KOPT-K1 (cell line): ENCODE results near the gene KRT77.
"Not testable (repeated sequence)": the region's sequence is repeated elsewhere in the genome, so short reads cannot be mapped to it uniquely, and the experiment has no call there.

Experiments
- H3K27ac ChIP-seq: fragments of 200-600 bp; sonication (generic); 2 replicates; pipeline ENCODE4 v1.5.1; 2016; ENCODE audit warnings: antibody characterized with exemption, mild to moderate bottlenecking, low read depth, low read length; ENCODE audit not compliant: poor library complexity, severe bottlenecking
- H3K36me3 ChIP-seq: fragments of 200-600 bp; sonication (generic); 2 replicates; pipeline ENCODE4 v1.5.1; 2017; ENCODE audit warnings: antibody characterized with exemption, mild to moderate bottlenecking, low read length, moderate library complexity; ENCODE audit not compliant: insufficient read depth
- H3K9me3 ChIP-seq: fragments of 200-600 bp; sonication (generic); 2 replicates; pipeline ENCODE4 v1.5.1; 2017; ENCODE audit warnings: antibody characterized with exemption, low read length, mild to moderate bottlenecking; ENCODE audit not compliant: insufficient read depth, poor library complexity, severe bottlenecking

Gene KRT77

GRCh38 chr12:52730793-52731192 lies 27.5 kb upstream of the KRT77 start:
- Histone ChIP-seq H3K27ac (no peak overlapping the region), H3K36me3 (no peaks in the 10 kb centered on the region), H3K9me3 (no peaks in the 10 kb centered on the region)

- Histone ChIP-seq H3K27ac (no peak overlapping the region), H3K36me3 (no peaks in the 10 kb centered on the region), H3K9me3 (no peaks in the 10 kb centered on the region)
Measured at GRCh38 chr12:52730383-52730782, 27.1 kb upstream of the KRT77 start.

GRCh38 chr12:52729147-52729546 lies 25.8 kb upstream of the KRT77 start:
- Histone ChIP-seq H3K27ac (no peak overlapping the region), H3K36me3 (no peaks in the 10 kb centered on the region), H3K9me3 (no peaks in the 10 kb centered on the region)

GRCh38 chr12:52728374-52728773 lies 25.1 kb upstream of the KRT77 start:
- no peak overlapping the region for H3K27ac ChIP-seq
- no peaks in the 10 kb centered on the region for H3K36me3 ChIP-seq
- no peaks in the 10 kb centered on the region for H3K9me3 ChIP-seq

- no peak overlapping the region for H3K27ac ChIP-seq
- H3K36me3 ChIP-seq = no peaks in the 10 kb centered on the region
- H3K9me3 ChIP-seq = no peaks in the 10 kb centered on the region
Measured at GRCh38 chr12:52727037-52727436, 23.7 kb upstream of the KRT77 start.

- Histone ChIP-seq H3K27ac (no peak overlapping the region), H3K9me3 (no peaks in the 10 kb centered on the region), H3K36me3 (no peaks in the 10 kb centered on the region)
Measured at GRCh38 chr12:52726451-52726850, 23.1 kb upstream of the KRT77 start.

GRCh38 chr12:52724384-52724783 lies 21.1 kb upstream of the KRT77 start:
- no peaks in the 10 kb centered on the region for H3K9me3 ChIP-seq
- no peaks in the 10 kb centered on the region for H3K36me3 ChIP-seq

GRCh38 chr12:52722680-52723079 lies 19.4 kb upstream of the KRT77 start:
- Histone ChIP-seq H3K27ac (no peak overlapping the region), H3K9me3 (no peaks in the 10 kb centered on the region), H3K36me3 (no peaks in the 10 kb centered on the region)

More at GRCh38 chr12:52724384-52724783, 21.1 kb upstream of the KRT77 start:
- no peak overlapping the region for H3K27ac ChIP-seq

GRCh38 chr12:52721838-52722470 lies 18.6 kb upstream of the KRT77 start:
- Histone ChIP-seq H3K27ac (no peak overlapping the region), H3K9me3 (no peaks in the 10 kb centered on the region), H3K36me3 (no peaks in the 10 kb centered on the region)

GRCh38 chr12:52720365-52720886 lies 17.1 kb upstream of the KRT77 start:
- H3K36me3 ChIP-seq = no peaks in the 10 kb centered on the region
- H3K27ac ChIP-seq = no peak overlapping the region
- no peaks in the 10 kb centered on the region for H3K9me3 ChIP-seq

- no peaks in the 10 kb centered on the region for H3K9me3 ChIP-seq
- no peaks in the 10 kb centered on the region for H3K36me3 ChIP-seq
- no peak overlapping the region for H3K27ac ChIP-seq
Measured at GRCh38 chr12:52716061-52716460, 12.7 kb upstream of the KRT77 start.

- H3K36me3 ChIP-seq = no peaks in the 10 kb centered on the region
- H3K27ac ChIP-seq = no peak overlapping the region
- H3K9me3 ChIP-seq = no peaks in the 10 kb centered on the region
Measured at GRCh38 chr12:52715416-52715815, 12.1 kb upstream of the KRT77 start.

GRCh38 chr12:52714887-52715281 lies 11.6 kb upstream of the KRT77 start:
- H3K36me3 ChIP-seq = no peaks in the 10 kb centered on the region
- no peaks in the 10 kb centered on the region for H3K9me3 ChIP-seq
- no peak overlapping the region for H3K27ac ChIP-seq

- Histone ChIP-seq H3K27ac (no peak overlapping the region), H3K9me3 (no peaks in the 10 kb centered on the region), H3K36me3 (no peaks in the 10 kb centered on the region)
Measured at GRCh38 chr12:52713960-52714886, 10.9 kb upstream of the KRT77 start.

GRCh38 chr12:52712122-52712521 lies 8.8 kb upstream of the KRT77 start:
- H3K27ac ChIP-seq, H3K9me3 ChIP-seq, H3K36me3 ChIP-seq: not testable (repeated sequence)
